Breast epithelium (tissue), 4 donors: Measurements from ENCODE around the gene STAT6. TPM values are rescaled to one million over a fixed set of nuclear protein-coding genes. Genes with fewer than 3 reads are reported as not detected.
A peak's percentile ranks its signal among the peaks of the same experiment; 100 is the strongest.
"Not testable (repeated sequence)": the region's sequence is repeated elsewhere in the genome, so short reads cannot be mapped to it uniquely, and the experiment has no call there.

ENCODE experiments used
- DNase-seq, 2 donors: peaks; one replicate each; pipeline ENCODE4 v3.0.0-alpha.2; 2019; ENCODE audit warnings: low spot score in 2 of 2
- H3K27ac ChIP-seq, 2 donors: fragments of 200-600 bp; sonication (generic) in 1 of 2; one replicate each; pipeline ENCODE4 v1.5.1; 2016 to 2019; ENCODE audit warnings: mild to moderate bottlenecking in 1 of 2
- H3K27me3 ChIP-seq, 2 donors: fragments of 200-600 bp; sonication (generic) in 1 of 2; one replicate each; pipeline versions ENCODE4 v1.5.1 to v1.6.0; 2017 to 2019; ENCODE audit warnings: control low read depth in 1 of 2, mild to moderate bottlenecking in 1 of 2
- H3K36me3 ChIP-seq: fragments of 200-600 bp; one replicate; pipeline ENCODE4 v1.5.1; 2019
- H3K4me1 ChIP-seq, 2 donors: fragments of 200-600 bp; sonication (generic); one replicate each; pipeline ENCODE4 v1.5.1; 2016 to 2019; ENCODE audit warnings: control low read depth in 1 of 2
- H3K4me3 ChIP-seq, 3 donors: fragments of 200-600 bp; sonication (generic); 1 replicate in 2 of 3; 2 replicates in 1 of 3; pipeline ENCODE4 v1.5.1; 2016 to 2019; ENCODE audit warnings: mild to moderate bottlenecking in 3 of 3, moderate library complexity in 2 of 3
- H3K9me3 ChIP-seq, 2 donors: fragments of 200-600 bp; sonication (generic) in 1 of 2; one replicate each; pipeline ENCODE4 v1.5.1; 2016 to 2019; ENCODE audit warnings: control low read depth in 1 of 2
- POLR2A ChIP-seq: fragments of 450-650 bp; IDR thresholded peaks from one replicate; pipeline ENCODE4 v1.6.1; 2016; ENCODE audit warnings: antibody characterized with exemption, mild to moderate bottlenecking, moderate library complexity
- POLR2AphosphoS5 ChIP-seq, 3 donors: sonication (generic); formaldehyde crosslinking; IDR thresholded peaks; one replicate each; pipeline ENCODE4 v1.6.1; 2017; ENCODE audit warnings: antibody characterized with exemption in 3 of 3
- intact Hi-C: fragments of 100-400 bp; cut with DNase I; formaldehyde crosslinking; loops from one replicate; pipeline ENCODE4 v1.15.1; 2023; ENCODE audit warnings: low total_unique reads
- total RNA-seq, 3 donors: library from RNA; depleted of rRNA; stranded (reverse); fragments of >200 nt; gene quantifications; one replicate each; pipeline ENCODE4 v1.1.0, GENCODE V29; 2016
- TF ChIP-seq, protein P1 (sequence below), 3 donors: fragments of 450-650 bp; IDR thresholded peaks; one replicate each; pipeline ENCODE4 v1.5.1; 2016 to 2017; ENCODE audit warnings: antibody characterized with exemption in 3 of 3, mild to moderate bottlenecking in 3 of 3, moderate library complexity in 3 of 3

The STAT6 gene
- total RNA-seq, 3 donors from 2014 or later, result 139 to 147 (median 146) TPM

DNA sequence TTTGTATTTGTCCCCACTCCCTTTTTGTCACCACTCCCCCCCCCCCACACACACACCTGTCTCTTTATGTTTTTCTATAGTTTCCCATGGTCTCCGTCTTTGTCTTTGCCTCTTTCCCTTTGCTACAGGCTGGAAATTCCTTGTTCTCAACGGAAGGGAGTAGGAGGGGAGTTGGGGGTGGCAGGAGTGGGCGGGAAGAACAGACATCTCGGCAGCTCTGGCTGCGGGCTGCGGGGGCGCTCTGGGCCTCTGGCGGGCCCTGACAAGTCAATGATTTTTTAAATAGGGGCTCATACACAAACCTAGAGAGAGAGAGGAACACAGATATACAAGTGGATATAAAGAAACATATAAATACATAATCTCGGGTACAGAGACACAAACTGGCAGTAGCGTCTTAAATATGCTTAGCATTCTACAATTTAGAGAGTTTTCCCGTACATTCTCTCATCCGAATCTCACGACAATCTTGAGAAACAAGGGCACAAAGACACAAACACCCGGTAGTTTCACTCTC lies 24.6 kb downstream of the STAT6 start:
- peak overlapping the region; percentile 99 to 100 for H3K27ac ChIP-seq
- intact Hi-C loops, result loop anchor here (5.0 kb wide), 1 partner anchor 436 kb away; the partner anchor contains the start of genes DDIT3 and MBD6
- no peak for TF ChIP-seq POLR2AphosphoS5 (IDR thresholded peaks at IDR 0.05)
- no peak for TF ChIP-seq POLR2A
- TF ChIP-seq, protein P1, sequence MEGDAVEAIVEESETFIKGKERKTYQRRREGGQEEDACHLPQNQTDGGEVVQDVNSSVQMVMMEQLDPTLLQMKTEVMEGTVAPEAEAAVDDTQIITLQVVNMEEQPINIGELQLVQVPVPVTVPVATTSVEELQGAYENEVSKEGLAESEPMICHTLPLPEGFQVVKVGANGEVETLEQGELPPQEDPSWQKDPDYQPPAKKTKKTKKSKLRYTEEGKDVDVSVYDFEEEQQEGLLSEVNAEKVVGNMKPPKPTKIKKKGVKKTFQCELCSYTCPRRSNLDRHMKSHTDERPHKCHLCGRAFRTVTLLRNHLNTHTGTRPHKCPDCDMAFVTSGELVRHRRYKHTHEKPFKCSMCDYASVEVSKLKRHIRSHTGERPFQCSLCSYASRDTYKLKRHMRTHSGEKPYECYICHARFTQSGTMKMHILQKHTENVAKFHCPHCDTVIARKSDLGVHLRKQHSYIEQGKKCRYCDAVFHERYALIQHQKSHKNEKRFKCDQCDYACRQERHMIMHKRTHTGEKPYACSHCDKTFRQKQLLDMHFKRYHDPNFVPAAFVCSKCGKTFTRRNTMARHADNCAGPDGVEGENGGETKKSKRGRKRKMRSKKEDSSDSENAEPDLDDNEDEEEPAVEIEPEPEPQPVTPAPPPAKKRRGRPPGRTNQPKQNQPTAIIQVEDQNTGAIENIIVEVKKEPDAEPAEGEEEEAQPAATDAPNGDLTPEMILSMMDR (IDR thresholded peaks at IDR 0.05), result peak in 1 of 3 donors; percentile 23
- H3K27me3 ChIP-seq, result no peaks in the 10 kb centered on the region
- H3K4me3 ChIP-seq, result peak overlapping the region; percentile 67 to 93 (median 86)
- DNase-seq, result peak in 1 of 2 donors; percentile 65
- H3K9me3 ChIP-seq, result no peaks in the 10 kb centered on the region
- H3K36me3 ChIP-seq, result no peaks in the 10 kb centered on the region
- peaks cover 13 to 15% of the 10 kb centered on the region in 2 donors for H3K4me1 ChIP-seq

DNA sequence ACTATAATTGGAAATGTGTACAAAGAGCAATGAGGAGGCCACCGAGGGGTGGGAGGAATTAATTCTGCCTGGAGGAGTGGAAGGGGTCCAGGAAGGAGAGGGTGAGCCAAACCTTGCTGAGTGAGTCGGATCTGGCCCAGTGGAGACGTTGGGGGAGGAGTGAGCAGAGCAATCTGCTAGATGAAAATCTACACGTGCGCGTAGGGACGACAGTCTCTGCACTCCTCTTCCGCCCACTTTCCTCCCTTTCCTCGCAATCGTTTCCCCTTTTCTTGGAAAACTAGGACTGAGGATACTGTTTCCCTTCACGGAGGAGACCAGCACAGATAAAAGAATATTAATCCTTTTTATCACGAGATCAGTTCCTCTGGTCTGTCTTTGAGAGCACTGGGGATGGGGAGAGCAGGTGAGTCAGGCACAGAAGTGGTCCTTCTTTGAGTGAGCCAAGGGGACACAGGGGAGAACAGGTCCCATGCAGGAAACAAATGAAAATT lies 25.1 kb downstream of the STAT6 start:
- Histone ChIP-seq H3K9me3 (no peaks in the 10 kb centered on the region), H3K4me3 (peak overlapping the region; percentile 67 to 93 (median 86)), H3K4me1 (peaks cover 10 to 15% of the 10 kb centered on the region in 2 donors), H3K27me3 (no peaks in the 10 kb centered on the region), H3K27ac (peak overlapping the region; percentile 99 to 100), H3K36me3 (no peaks in the 10 kb centered on the region)
- intact Hi-C loops, result loop anchor here (5.0 kb wide), 1 partner anchor 436 kb away; the partner anchor contains the start of genes DDIT3 and MBD6
- no peak for TF ChIP-seq POLR2A
- no peak for TF ChIP-seq POLR2AphosphoS5 (IDR thresholded peaks at IDR 0.05)
- TF ChIP-seq, protein P1 (IDR thresholded peaks at IDR 0.05), result no peak
- DNase-seq, result no peak

DNA sequence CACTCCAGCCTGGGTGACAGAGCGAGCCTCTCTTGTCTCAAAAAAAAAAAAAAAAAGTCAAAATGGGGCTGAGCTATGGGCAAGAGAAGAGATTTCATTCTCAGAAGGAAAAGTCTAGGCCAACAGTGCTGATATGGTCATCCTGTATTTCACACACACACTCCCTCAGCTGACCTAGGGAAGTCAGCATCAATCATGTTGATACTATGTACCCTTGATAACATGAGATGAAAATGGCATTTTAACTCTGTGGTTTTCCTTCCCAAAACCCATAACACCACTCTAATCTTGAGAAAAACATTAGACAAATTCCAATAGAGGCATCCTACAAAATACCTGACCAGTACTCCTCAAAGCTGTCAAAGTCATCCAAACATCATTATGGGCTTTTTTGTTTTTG lies 30.3 kb downstream of the STAT6 start:
- no peak overlapping the region for H3K27ac ChIP-seq

DNA sequence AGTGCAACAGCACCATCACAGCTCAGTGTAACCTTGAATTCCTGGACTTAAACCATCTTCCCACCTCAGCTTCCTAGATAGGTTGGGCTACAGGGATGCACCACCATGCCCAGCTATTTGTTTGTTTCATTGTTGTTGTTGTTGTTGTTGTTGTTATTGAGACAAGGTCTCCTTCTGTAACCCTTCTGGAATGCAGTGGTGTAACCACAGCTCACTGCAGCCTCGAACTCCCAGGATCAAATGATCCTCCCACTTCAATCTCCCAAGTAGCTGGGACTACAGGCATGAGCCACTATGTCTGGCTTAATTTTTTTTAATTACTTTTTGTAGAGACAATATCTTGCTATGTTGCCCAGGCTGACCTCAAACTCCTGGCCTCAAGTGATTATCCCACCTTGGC lies 31.3 kb downstream of the STAT6 start:
- TF ChIP-seq, protein P1 (IDR thresholded peaks at IDR 0.05), result no peak
- no peak for TF ChIP-seq POLR2AphosphoS5 (IDR thresholded peaks at IDR 0.05)
- no peak for TF ChIP-seq POLR2A
- no peaks in the 10 kb centered on the region for H3K27me3 ChIP-seq
- no peaks in the 10 kb centered on the region for H3K36me3 ChIP-seq
- H3K4me1 ChIP-seq, result peaks cover 0 to 7% of the 10 kb centered on the region in 2 donors
- intact Hi-C loops, result no loop called here
- no peaks in the 10 kb centered on the region for H3K9me3 ChIP-seq
- H3K4me3 ChIP-seq, result no peak overlapping the region
- H3K27ac ChIP-seq, result peak overlapping the region in 1 of 2 donors; percentile 89
- DNase-seq, result no peak

More for the DNA sequence above, 30.3 kb downstream of the STAT6 start:
- no peaks in the 10 kb centered on the region for H3K27me3 ChIP-seq
- intact Hi-C loops, result no loop called here
- no peak for DNase-seq
- H3K36me3 ChIP-seq, result no peaks in the 10 kb centered on the region
- H3K4me3 ChIP-seq, result no peak overlapping the region
- H3K4me1 ChIP-seq, result peaks cover 4 to 14% of the 10 kb centered on the region in 2 donors
- H3K9me3 ChIP-seq, result no peaks in the 10 kb centered on the region
- TF ChIP-seq POLR2A (no peak), POLR2AphosphoS5 (IDR thresholded peaks at IDR 0.05) (no peak)
- TF ChIP-seq, protein P1 (IDR thresholded peaks at IDR 0.05), result no peak

DNA sequence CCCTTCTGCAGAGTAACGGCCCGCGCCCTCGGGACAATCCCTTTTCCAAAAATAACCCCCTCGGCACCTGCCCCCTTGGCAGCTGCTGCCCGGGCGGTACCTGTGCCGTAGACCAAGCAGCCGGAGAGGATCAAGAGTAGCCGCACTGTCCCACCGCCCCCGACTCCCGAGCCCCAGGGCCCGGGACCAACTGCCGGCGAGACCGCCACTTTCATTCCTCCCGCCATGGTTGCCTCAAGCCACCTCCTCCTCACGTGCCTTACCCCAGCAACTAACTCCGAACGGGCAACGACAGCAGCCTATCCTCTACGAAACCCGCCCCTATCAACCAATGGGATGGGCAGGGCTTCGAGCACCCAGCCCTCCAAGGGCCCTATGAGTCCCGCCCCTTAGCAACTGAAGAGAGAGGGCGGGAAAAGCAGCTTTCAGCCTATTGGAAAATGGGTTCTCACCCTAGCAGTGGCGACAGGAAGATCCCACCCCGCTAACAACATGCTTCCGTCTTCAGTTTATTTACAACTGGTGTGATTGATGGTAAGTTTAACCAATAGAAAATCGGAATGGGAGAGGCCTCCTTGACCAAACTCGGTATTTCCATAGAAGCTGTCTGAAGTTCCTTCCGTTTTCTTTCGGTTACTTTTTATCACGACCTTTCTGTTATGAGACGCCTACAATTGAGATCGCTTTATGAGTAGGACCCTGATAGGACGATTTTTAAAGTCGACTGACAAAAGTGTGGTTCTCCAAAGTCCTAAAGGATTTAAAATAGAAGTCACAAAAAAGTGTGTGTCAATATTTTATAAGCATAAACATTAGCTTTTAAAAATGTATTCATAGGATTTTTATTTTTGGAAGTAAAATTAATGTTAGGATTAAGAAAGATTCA lies 32.4 kb downstream of the STAT6 start, which contains the start of gene NEMP1:
Gene NEMP1 (minus strand): TSS at position 273 of the 886 bp plus-strand sequence. CDS start 46 bp downstream, at position 227.
- Histone ChIP-seq H3K27me3 (no peaks in the 10 kb centered on the region), H3K36me3 (no peaks in the 10 kb centered on the region), H3K27ac (peak within 1 kb of the TSS; percentile 83 to 89), H3K4me1 (peaks cover 0 to 7% of the 10 kb centered on the region in 2 donors), H3K4me3 (peak within 1 kb of the TSS; percentile 66 to 81 (median 78)), H3K9me3 (no peaks in the 10 kb centered on the region)
- intact Hi-C loops, result no loop called here
- TF ChIP-seq, protein P1 (IDR thresholded peaks at IDR 0.05), result no peak
- TF ChIP-seq POLR2A (no peak), POLR2AphosphoS5 (IDR thresholded peaks at IDR 0.05) (peak; percentile 36 to 59 (median 38))
- DNase-seq, result peak; percentile 94 to 99

DNA sequence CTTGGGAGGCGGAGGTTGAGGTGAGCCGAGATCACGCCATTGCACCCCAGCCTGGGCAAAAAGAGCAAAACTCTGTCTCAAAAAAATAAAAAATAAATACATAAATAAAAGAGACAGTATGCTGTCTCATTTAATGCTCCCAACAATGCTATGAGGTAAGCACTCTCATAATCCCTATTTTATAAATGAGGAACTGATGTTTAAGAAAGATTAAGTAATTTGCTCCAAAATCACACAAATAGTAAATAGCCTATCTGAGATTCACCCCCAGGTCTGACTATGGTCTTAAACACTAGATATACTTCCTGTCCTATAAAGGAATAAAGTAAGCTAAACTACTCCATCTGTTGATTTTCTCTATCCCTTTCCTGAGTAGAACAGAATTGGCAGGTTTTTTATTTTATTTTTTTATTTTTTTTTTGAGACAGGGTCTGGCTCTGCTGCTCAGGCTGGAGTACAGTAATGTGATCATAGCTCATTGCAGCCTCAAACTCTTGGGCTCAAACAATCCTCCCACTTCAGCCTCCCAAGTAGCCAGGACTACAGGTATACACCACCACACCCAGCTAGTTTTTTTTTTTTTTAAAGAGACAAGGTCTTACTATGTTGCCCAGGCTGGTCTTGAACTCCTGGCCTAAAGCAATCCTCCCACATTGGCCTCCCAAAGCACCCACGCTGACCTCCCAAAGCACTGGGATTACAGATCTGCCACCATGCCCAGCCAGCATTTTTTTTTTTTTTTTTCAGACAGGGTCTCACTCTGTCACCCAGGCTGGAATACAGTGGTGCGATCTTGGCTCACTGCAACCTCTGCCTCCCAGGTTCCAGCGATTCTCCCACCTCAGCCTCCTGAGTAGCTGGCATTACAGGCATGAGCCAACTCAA lies 37.4 kb downstream of the STAT6 start:
- H3K4me3 ChIP-seq, result peak overlapping the region in 1 of 3 donors; percentile 30
- H3K27ac ChIP-seq, H3K27me3 ChIP-seq, H3K9me3 ChIP-seq, H3K4me1 ChIP-seq, H3K36me3 ChIP-seq, DNase-seq: not testable (repeated sequence)
- intact Hi-C loops, result loop anchor here (5.0 kb wide), 2 partner anchors 38 to 103 kb away; partner anchors contain the start of gene STAT6
